HL-60 (cell line): Measurements from ENCODE around the gene BCL2L12.
"Not testable (repeated sequence)": the region's sequence is repeated elsewhere in the genome, so short reads cannot be mapped to it uniquely, and the experiment has no call there.

Experiments used
- POLR2AphosphoS5 ChIP-seq: IDR thresholded peaks from 2 replicates; pipeline ENCODE4 v1.6.1; 2012; ENCODE audit warnings: low read depth
- TF ChIP-seq, protein P1 (sequence below): IDR thresholded peaks from one replicate; pipeline ENCODE4 v1.5.1; 2011; ENCODE audit warnings: low read length, control low read depth, inconsistent platforms; ENCODE audit not compliant: insufficient read depth
- TF ChIP-seq, protein P2 (sequence below): IDR thresholded peaks from 2 replicates; pipeline ENCODE4 v1.6.1; 2012; ENCODE audit warnings: low read depth; ENCODE audit not compliant: insufficient replicate concordance

DNA sequence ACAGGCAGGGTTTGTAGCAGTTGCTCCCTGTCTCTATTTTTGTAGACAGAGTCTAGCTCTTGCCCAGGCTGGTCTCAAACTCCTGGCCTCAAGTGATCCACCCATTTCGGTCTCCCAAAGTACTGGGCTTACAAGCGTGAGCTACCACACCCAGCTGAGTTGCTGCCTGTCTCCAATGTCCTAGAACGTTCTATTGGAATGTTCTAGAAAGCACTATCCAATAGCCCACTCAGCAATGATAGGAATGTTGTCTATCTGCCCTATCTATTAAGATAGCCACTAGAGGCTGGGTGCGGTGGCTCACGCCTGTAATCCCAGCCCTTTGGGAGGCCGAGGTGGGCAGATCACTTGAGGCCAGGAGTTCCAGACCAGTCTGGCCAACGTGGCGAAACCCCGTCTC, 32.5 kb upstream of the BCL2L12 start:
- TF ChIP-seq, protein P1, sequence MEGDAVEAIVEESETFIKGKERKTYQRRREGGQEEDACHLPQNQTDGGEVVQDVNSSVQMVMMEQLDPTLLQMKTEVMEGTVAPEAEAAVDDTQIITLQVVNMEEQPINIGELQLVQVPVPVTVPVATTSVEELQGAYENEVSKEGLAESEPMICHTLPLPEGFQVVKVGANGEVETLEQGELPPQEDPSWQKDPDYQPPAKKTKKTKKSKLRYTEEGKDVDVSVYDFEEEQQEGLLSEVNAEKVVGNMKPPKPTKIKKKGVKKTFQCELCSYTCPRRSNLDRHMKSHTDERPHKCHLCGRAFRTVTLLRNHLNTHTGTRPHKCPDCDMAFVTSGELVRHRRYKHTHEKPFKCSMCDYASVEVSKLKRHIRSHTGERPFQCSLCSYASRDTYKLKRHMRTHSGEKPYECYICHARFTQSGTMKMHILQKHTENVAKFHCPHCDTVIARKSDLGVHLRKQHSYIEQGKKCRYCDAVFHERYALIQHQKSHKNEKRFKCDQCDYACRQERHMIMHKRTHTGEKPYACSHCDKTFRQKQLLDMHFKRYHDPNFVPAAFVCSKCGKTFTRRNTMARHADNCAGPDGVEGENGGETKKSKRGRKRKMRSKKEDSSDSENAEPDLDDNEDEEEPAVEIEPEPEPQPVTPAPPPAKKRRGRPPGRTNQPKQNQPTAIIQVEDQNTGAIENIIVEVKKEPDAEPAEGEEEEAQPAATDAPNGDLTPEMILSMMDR: not testable (repeated sequence)
- not testable (repeated sequence) for TF ChIP-seq POLR2AphosphoS5
- TF ChIP-seq, protein P2, sequence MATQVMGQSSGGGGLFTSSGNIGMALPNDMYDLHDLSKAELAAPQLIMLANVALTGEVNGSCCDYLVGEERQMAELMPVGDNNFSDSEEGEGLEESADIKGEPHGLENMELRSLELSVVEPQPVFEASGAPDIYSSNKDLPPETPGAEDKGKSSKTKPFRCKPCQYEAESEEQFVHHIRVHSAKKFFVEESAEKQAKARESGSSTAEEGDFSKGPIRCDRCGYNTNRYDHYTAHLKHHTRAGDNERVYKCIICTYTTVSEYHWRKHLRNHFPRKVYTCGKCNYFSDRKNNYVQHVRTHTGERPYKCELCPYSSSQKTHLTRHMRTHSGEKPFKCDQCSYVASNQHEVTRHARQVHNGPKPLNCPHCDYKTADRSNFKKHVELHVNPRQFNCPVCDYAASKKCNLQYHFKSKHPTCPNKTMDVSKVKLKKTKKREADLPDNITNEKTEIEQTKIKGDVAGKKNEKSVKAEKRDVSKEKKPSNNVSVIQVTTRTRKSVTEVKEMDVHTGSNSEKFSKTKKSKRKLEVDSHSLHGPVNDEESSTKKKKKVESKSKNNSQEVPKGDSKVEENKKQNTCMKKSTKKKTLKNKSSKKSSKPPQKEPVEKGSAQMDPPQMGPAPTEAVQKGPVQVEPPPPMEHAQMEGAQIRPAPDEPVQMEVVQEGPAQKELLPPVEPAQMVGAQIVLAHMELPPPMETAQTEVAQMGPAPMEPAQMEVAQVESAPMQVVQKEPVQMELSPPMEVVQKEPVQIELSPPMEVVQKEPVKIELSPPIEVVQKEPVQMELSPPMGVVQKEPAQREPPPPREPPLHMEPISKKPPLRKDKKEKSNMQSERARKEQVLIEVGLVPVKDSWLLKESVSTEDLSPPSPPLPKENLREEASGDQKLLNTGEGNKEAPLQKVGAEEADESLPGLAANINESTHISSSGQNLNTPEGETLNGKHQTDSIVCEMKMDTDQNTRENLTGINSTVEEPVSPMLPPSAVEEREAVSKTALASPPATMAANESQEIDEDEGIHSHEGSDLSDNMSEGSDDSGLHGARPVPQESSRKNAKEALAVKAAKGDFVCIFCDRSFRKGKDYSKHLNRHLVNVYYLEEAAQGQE: not testable (repeated sequence)
